ENCODE measurements around the gene PRKN.

Gene PRKN

DNA sequence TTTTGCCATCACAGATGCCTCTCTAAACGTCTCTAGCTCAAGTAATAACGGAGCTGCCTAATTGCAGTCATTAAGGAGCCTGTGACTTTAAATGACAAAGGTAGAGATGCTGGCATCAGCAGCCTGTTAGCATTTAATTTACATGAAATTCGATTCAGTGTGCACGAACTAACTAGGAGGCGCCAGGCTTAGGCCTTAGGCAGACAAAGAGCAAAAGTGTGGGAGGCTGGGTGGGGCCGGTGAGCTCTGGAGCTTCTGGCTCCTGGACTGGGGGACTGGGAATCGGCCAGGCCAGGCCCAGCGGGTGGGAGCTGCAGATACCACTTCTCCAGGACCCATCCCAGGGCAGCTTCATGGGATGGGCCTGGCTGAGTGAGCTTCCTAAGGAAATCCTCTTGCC is 1283.7 kb downstream of the PRKN start:
- H3K27ac ChIP-seq: no peak overlapping the region
- H3K9me3 ChIP-seq (ENCODE audit: severe bottlenecking): no peaks in the 10 kb centered on the region
- no peaks in the 10 kb centered on the region for H3K27me3 ChIP-seq (ENCODE audit: insufficient read depth, low read depth, severe bottlenecking)
- no peak overlapping the region for H3K4me3 ChIP-seq (ENCODE audit: low read depth, low read length)
- no peaks in the 10 kb centered on the region for H3K36me3 ChIP-seq
- DNase-seq: no peak
- TF ChIP-seq, protein P1, sequence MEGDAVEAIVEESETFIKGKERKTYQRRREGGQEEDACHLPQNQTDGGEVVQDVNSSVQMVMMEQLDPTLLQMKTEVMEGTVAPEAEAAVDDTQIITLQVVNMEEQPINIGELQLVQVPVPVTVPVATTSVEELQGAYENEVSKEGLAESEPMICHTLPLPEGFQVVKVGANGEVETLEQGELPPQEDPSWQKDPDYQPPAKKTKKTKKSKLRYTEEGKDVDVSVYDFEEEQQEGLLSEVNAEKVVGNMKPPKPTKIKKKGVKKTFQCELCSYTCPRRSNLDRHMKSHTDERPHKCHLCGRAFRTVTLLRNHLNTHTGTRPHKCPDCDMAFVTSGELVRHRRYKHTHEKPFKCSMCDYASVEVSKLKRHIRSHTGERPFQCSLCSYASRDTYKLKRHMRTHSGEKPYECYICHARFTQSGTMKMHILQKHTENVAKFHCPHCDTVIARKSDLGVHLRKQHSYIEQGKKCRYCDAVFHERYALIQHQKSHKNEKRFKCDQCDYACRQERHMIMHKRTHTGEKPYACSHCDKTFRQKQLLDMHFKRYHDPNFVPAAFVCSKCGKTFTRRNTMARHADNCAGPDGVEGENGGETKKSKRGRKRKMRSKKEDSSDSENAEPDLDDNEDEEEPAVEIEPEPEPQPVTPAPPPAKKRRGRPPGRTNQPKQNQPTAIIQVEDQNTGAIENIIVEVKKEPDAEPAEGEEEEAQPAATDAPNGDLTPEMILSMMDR (IDR thresholded peaks at IDR 0.05; ENCODE audit: low read depth, low read length): no peak

DNA sequence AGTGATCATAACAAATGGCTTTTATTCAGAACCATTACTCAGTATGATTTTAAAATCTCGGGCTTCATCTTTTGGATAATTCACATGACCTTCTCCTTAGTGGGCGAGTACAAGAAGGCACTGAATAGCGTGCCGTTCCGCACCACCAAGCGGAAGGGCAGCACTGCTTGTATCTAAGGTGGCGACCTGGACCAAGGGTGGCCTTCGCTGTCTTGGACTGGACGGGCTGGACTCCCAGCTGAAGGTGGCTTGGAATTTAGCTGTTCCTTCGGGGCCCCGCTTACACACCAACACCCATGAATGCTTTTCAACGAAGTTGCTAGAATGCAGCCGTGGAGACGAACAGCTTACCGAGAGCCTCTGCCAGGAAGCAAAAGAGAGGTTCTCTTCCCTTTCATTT is 1285.1 kb downstream of the PRKN start:
- no peaks in the 10 kb centered on the region for H3K27me3 ChIP-seq (ENCODE audit: insufficient read depth, low read depth, severe bottlenecking)
- no peak for DNase-seq
- TF ChIP-seq, protein P1 (IDR thresholded peaks at IDR 0.05; ENCODE audit: low read depth, low read length): no peak

DNA sequence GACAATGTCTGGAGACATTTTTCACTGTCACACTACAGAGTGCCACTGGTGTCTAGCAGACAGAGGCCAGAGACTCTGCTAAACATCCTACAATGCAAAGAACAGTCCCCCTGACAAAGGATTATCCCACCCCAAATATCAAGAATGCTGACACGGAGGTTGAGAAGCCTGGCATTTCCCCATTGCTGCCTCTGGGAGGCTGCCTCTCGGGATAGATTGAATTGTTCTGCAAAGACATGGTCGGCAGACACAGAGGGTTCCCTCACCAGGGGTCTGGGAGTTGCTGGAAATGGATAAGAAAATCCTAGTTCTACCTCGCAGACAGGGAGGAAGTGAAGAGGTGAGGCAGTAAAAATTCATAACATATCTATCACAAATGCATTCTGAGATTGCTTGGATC is 1287.3 kb downstream of the PRKN start:
- TF ChIP-seq, protein P1 (IDR thresholded peaks at IDR 0.05; ENCODE audit: low read depth, low read length): no peak
- Histone ChIP-seq H3K27me3 (ENCODE audit: insufficient read depth, low read depth, severe bottlenecking) (no peaks in the 10 kb centered on the region), H3K9me3 (ENCODE audit: severe bottlenecking) (no peaks in the 10 kb centered on the region), H3K27ac (no peak overlapping the region), H3K4me3 (ENCODE audit: low read depth, low read length) (no peak overlapping the region), H3K36me3 (no peaks in the 10 kb centered on the region)
- DNase-seq: no peak

More for the DNA sequence above, 1285.1 kb downstream of the PRKN start:
- Histone ChIP-seq H3K9me3 (ENCODE audit: severe bottlenecking) (no peaks in the 10 kb centered on the region), H3K27ac (no peak overlapping the region), H3K4me3 (ENCODE audit: low read depth, low read length) (no peak overlapping the region), H3K36me3 (no peaks in the 10 kb centered on the region)

DNA sequence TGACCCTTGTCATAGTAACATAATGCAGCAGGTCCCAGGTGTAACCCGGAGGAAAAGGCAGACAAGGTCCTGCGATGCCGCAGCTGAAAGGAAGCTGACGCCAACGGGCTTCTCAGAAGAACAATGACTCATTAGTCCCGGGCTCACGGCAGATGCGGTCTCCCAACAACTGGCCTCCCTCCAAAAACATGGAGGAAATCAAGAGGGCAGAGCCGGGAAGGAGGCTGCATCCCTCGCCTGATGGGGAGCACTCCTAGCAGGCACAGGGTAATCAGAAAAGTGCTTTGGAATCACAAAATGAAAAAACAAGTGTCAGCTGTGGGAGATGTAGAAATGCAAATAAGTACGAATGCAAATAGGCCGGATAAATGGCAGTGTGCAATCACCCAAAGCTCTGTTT is 1288.5 kb downstream of the PRKN start:
- no peaks in the 10 kb centered on the region for H3K27me3 ChIP-seq (ENCODE audit: insufficient read depth, low read depth, severe bottlenecking)
- no peaks in the 10 kb centered on the region for H3K36me3 ChIP-seq
- no peak overlapping the region for H3K27ac ChIP-seq
- TF ChIP-seq, protein P1 (IDR thresholded peaks at IDR 0.05; ENCODE audit: low read depth, low read length): no peak
- DNase-seq: no peak
- H3K4me3 ChIP-seq (ENCODE audit: low read depth, low read length): no peak overlapping the region
- H3K9me3 ChIP-seq (ENCODE audit: severe bottlenecking): no peaks in the 10 kb centered on the region

DNA sequence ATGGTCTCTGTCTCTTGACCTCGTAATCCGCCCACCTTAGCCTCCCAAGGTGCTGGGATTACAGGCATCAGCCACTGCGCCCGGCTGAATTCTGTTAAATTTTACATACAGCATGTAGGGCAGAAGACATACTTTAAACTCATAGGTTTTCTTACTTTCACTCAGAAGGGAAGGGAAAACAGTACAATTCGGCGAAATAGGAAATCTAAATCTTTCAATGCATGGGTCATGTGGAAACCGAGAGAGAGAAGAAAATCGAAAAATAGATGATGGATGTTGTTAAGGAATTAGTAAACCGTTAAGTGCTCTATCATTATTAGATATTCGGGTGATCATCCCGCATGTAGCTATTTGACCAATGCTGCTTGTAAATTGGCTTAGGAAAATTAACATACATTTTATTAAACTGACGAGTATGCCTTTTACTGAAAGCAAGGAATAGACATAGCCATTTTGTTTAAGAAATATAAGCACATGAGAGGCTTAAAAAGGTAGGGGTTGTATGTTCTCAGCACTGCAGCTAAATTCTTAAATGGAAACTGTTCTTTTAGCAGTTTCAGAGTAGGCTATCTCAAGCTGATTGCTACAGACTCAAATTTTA is 1289.0 kb downstream of the PRKN start:
- no peak overlapping the region for H3K4me3 ChIP-seq (ENCODE audit: low read depth, low read length)
- no peaks in the 10 kb centered on the region for H3K9me3 ChIP-seq (ENCODE audit: severe bottlenecking)
- H3K27me3 ChIP-seq (ENCODE audit: insufficient read depth, low read depth, severe bottlenecking): no peaks in the 10 kb centered on the region
- no peaks in the 10 kb centered on the region for H3K36me3 ChIP-seq
- TF ChIP-seq, protein P1 (IDR thresholded peaks at IDR 0.05; ENCODE audit: low read depth, low read length): no peak
- no peak for DNase-seq
- no peak overlapping the region for H3K27ac ChIP-seq

DNA sequence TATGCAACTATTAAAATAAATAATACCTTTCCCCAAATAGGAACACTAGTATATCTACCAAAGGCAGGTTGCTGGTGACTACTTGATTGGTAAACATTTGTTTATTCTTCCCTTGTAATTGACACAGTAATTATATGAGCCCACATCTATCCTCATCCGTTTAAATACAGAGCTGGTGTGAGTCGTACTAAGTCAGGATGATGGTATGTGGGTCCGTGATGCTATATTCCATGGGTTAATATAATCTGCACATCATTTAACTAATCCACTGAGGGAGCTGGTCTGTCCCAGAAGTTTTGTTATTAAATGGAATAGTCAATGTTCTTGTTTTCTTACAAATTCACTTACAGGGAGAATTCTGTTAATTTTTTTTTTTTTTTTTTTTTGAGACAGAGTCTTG is 1289.7 kb downstream of the PRKN start:
- no peak overlapping the region for H3K4me3 ChIP-seq (ENCODE audit: low read depth, low read length)
- no peaks in the 10 kb centered on the region for H3K36me3 ChIP-seq
- TF ChIP-seq, protein P1 (IDR thresholded peaks at IDR 0.05; ENCODE audit: low read depth, low read length): no peak
- DNase-seq: no peak
- H3K27me3 ChIP-seq (ENCODE audit: insufficient read depth, low read depth, severe bottlenecking): no peaks in the 10 kb centered on the region
- no peak overlapping the region for H3K27ac ChIP-seq
- H3K9me3 ChIP-seq (ENCODE audit: severe bottlenecking): no peaks in the 10 kb centered on the region
